Measurements from ENCODE around the gene CHRNB2.

The CHRNB2 gene

GRCh38 chr1:154551474-154551873 lies 16.1 kb upstream of the CHRNB2 start:
- in situ Hi-C loops (cut with MboI; ENCODE audit: low sequenced_read_pairs) = loop anchor here (25.0 kb wide), 1 partner anchor 511 kb away; the partner anchor contains the start of genes ADAM15 and EFNA4

- in situ Hi-C loops (cut with MboI; ENCODE audit: low sequenced_read_pairs) = loop anchor here (25.0 kb wide), 1 partner anchor 510 kb away; the partner anchor contains the start of genes ADAM15 and EFNA4
Measured at GRCh38 chr1:154552036-154552435, 15.5 kb upstream of the CHRNB2 start.

- in situ Hi-C loops (cut with MboI; ENCODE audit: low sequenced_read_pairs) = loop anchor here (25.0 kb wide), 1 partner anchor 509 kb away; the partner anchor contains the start of genes ADAM15 and EFNA4
Measured at GRCh38 chr1:154553056-154554030, 14.2 kb upstream of the CHRNB2 start.

GRCh38 chr1:154556422-154556821 lies 11.2 kb upstream of the CHRNB2 start:
- in situ Hi-C loops (cut with MboI; ENCODE audit: low sequenced_read_pairs) = loop anchor here (25.0 kb wide), 1 partner anchor 506 kb away; the partner anchor contains the start of genes ADAM15 and EFNA4

GRCh38 chr1:154557248-154557938 lies 10.2 kb upstream of the CHRNB2 start:
- in situ Hi-C loops (cut with MboI; ENCODE audit: low sequenced_read_pairs) = loop anchor here (25.0 kb wide), 1 partner anchor 505 kb away; the partner anchor contains the start of genes ADAM15 and EFNA4

GRCh38 chr1:154557939-154558719 lies 9.4 kb upstream of the CHRNB2 start, which contains the start of gene UBE2Q1:
Gene UBE2Q1, minus strand, starts transcription at chr1:154558662. Its CDS starts 109 bp downstream, at chr1:154558553.
- in situ Hi-C loops (cut with MboI; ENCODE audit: low sequenced_read_pairs) = loop anchor here (25.0 kb wide), 1 partner anchor 504 kb away; the partner anchor contains the start of genes ADAM15 and EFNA4

GRCh38 chr1:154558720-154559465 lies 8.7 kb upstream of the CHRNB2 start:
- in situ Hi-C loops (cut with MboI; ENCODE audit: low sequenced_read_pairs) = loop anchor here (25.0 kb wide), 1 partner anchor 503 kb away; the partner anchor contains the start of genes ADAM15 and EFNA4

GRCh38 chr1:154559466-154560044 lies 8.0 kb upstream of the CHRNB2 start:
- in situ Hi-C loops (cut with MboI; ENCODE audit: low sequenced_read_pairs) = loop anchor here (10.0 to 25.0 kb wide), 2 partner anchors 305 to 503 kb away; partner anchors contain the start of genes ADAM15 and EFNA4

- in situ Hi-C loops (cut with MboI; ENCODE audit: low sequenced_read_pairs) = loop anchor here (10.0 to 25.0 kb wide), 2 partner anchors 299 to 496 kb away; partner anchors contain the start of genes ADAM15 and EFNA4
Measured at GRCh38 chr1:154565876-154566275, 1.7 kb upstream of the CHRNB2 start.

DNA sequence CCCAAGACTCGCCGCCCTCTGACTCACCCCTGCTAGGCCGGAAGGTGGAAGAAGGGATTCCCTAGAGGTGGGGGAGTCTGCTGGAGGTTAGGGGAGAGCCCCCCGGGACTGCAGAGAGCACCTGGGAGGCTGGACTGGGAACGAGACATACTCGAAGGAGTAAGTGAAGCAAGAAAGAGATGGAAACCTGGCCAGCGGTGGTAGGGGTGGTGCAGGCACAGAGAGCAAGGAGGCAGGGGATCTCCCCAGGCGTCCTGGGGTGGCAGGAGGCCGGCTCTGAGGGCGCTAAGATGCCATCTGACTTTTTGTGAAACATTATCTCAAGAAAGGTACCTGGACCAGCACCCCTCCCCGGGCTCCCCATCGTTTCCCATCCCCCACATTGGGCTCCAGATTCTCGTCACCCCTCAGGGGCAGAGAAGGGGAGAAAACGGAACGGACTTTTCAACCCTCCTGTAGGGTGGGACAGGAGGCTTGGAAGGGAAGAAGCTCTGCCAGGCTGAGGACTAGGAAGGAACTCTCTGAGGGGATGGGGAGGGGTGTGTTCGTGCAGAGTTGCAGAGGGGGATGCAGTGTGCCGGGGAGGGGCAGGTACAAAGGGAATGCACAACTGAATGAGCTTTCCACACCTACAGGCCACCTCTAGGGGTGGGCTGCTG lies 708 bp downstream of the CHRNB2 start:
- in situ Hi-C loops (cut with MboI; ENCODE audit: low sequenced_read_pairs) = loop anchor here (10.0 to 25.0 kb wide), 2 partner anchors 297 to 494 kb away; partner anchors contain the start of genes ADAM15 and EFNA4

DNA sequence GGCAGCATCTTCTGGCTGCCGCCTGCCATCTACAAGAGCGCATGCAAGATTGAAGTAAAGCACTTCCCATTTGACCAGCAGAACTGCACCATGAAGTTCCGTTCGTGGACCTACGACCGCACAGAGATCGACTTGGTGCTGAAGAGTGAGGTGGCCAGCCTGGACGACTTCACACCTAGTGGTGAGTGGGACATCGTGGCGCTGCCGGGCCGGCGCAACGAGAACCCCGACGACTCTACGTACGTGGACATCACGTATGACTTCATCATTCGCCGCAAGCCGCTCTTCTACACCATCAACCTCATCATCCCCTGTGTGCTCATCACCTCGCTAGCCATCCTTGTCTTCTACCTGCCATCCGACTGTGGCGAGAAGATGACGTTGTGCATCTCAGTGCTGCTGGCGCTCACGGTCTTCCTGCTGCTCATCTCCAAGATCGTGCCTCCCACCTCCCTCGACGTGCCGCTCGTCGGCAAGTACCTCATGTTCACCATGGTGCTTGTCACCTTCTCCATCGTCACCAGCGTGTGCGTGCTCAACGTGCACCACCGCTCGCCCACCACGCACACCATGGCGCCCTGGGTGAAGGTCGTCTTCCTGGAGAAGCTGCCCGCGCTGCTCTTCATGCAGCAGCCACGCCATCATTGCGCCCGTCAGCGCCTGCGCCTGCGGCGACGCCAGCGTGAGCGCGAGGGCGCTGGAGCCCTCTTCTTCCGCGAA lies 3.8 kb downstream of the CHRNB2 start:
- in situ Hi-C loops (cut with MboI; ENCODE audit: low sequenced_read_pairs) = loop anchor here (25.0 kb wide), 1 partner anchor 491 kb away; the partner anchor contains the start of genes ADAM15 and EFNA4

GRCh38 chr1:154571964-154572288 lies 4.3 kb downstream of the CHRNB2 start:
- in situ Hi-C loops (cut with MboI; ENCODE audit: low sequenced_read_pairs) = loop anchor here (25.0 kb wide), 1 partner anchor 490 kb away; the partner anchor contains the start of genes ADAM15 and EFNA4

- in situ Hi-C loops (cut with MboI; ENCODE audit: low sequenced_read_pairs) = loop anchor here (25.0 kb wide), 1 partner anchor 490 kb away; the partner anchor contains the start of genes ADAM15 and EFNA4
Measured at GRCh38 chr1:154572468-154573167, 5.0 kb downstream of the CHRNB2 start.

DNA sequence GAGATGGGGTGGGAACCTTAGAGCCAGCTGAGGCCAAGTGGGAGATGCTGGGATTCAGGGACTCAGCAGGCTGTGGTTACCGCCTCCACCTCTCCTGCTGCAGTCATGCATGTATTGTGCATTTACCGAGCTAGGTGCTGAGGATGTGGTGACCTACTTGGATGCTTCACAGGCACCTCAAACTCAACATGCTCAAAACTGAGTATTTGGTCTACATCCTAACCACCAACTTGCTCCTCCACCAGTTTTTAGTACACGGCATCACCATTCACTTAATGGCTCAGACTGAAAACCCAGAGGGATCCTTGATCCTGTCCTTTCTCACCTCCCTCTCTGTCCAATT lies 5.6 kb downstream of the CHRNB2 start:
- in situ Hi-C loops (cut with MboI; ENCODE audit: low sequenced_read_pairs) = loop anchor here (25.0 kb wide), 1 partner anchor 489 kb away; the partner anchor contains the start of genes ADAM15 and EFNA4

DNA sequence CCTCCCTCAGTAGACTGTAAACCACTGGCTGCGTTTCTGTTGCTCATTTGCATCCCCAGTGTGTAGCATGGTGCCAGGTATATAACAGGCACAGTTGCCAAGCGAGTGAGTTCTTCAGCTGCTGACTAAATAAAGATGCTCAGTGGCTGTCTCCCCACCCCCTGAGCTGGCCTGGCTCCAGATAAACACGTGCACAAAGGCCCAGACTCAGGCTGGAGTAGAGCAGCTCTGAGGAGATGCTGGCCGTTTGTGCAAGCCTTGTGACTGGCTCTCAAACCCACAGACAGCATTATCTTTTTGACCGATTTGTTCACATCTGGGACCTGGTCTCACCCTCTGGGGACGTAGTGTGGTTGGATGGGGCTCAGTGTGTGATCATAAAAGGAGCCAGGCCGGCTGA lies 7.1 kb downstream of the CHRNB2 start:
- in situ Hi-C loops (cut with MboI; ENCODE audit: low sequenced_read_pairs) = loop anchor here (25.0 kb wide), 1 partner anchor 488 kb away; the partner anchor contains the start of genes ADAM15 and EFNA4

GRCh38 chr1:154575147-154575927 lies 7.8 kb downstream of the CHRNB2 start:
- in situ Hi-C loops (cut with MboI; ENCODE audit: low sequenced_read_pairs) = no loop called here
